SKM-1 (cell line): ENCODE measurements around the gene DALRD3.

Source experiments
- DNase-seq: peaks from one replicate; lab custom pipeline; 2025; ENCODE audit not compliant: unreplicated experiment; lab: John Stamatoyannopoulos, UW

DALRD3 gene

GRCh38 chr3:49006408-49007067, 11.8 kb downstream of the DALRD3 start:
- no peak for DNase-seq

DNA sequence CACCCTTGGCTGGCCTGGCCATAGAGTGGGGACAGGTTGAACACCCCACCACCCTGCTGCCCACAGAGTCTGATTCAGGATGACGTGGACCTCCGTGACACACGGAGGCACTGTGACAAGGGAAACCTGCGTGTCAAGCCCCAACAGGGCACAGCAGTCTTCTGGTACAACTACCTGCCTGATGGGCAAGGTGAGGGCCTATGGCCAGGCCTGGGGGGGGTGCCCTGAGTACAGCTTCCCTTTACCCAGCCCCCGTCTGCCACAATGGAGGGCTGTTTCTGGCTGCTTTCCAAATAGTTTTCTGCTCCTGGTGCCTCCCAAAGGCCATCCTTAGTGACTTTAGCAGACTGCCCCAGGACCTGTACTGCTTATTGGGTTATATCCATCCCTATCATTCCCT, 12.4 kb downstream of the DALRD3 start:
- no peak for DNase-seq

DNA sequence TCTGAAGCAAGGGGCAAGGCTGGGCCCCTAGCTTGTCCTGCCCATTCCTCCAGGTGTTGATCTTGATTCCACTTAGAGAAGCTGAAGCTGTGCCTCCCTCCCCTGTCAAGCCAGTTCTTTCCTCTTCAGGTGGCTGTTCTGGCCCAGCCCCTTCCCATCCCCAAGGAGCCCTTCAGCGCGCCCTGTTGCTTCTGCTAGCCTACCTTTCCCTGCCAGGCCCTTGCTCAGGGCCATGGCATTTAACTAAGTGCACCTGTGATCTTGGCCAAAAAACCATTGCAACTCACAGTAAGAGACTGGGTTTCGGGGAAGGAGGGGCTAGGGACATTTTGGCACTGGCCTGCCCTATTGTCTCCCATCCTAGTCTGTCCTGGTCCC, 13.1 kb downstream of the DALRD3 start:
- no peak for DNase-seq

DNA sequence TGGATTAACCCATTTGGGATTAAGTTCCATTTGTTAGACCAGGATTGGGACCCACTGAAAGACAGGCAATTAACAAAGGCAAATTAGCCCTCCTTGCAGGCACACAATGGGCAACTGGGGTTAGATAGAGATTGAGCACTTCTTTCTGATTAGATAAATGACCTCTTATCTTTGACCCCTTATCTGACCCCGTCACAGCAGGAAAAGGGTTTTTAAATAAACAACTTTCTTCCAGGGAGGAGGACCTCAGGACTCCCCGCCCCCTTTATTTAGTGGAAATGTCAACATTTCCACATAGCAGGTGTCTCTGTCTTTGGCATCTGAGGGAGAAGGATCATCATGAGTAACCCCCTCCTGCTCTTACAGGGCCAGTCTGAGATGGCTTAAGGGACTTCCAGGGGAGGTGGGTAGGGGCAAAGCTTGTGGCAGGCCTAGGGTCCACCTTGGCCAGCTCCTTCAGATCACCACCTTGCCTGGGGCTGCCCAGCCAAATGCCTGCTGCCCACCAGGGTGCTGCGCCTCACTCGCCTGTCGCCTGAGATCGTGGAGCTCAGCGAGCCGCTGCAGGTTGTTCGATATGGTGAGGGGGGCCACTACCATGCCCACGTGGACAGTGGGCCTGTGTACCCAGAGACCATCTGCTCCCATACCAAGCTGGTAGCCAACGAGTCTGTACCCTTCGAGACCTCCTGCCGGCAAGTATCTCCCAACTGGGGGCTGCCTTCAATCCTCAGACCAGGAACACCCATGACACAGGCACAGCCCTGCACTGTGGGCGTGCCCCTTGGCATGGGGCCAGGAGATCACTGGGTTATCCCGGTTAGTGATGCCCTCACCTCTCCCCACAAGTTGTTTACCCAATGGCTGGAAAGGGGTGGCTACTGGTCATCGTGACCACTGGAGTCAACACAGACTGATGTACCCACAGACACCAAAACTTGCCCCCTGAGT, 13.8 kb downstream of the DALRD3 start:
- no peak for DNase-seq

- DNase-seq, result no peak
Observed at GRCh38 chr3:49001155-49001554, 17.2 kb downstream of the DALRD3 start.

DNA sequence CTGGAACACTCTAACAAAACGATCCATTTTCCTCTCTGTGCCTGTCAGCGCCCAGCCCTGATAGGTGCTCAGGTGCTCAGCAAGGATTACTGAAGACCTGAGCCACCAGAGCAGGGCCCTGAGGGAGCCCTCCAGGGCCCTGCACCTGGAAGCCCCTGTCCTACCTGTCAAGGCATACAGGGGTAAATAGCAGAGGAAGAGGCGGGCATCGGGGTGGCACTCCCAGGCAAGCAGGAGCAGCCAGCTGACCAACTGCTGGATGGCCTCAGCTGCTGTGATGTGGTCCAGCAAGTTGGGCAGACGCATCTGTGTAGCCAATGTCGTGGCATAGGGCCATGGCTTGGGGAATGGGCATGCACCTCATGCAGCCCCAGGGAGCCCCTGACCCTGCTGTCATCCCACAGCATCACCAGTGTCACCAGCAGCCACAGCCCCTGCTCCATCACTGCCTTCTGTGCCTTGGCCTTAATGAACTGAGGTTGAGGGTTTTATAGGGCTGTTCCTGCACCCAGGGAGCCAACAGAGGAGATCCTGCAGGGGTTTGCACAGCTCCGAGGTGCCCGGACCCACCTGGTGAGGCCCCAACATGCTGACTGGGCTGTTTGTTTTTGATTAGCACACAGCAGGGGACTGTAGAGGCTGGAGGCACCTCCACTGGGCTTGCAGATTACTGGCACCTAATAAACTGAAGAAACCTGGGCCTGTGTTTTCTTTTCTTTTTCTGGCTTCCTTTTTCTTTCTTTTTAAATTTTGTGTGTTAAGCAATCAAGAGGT, 19.1 kb downstream of the DALRD3 start:
- DNase-seq, result no peak

GRCh38 chr3:48997714-48998637, 20.4 kb downstream of the DALRD3 start:
- DNase-seq, result no peak

DNA sequence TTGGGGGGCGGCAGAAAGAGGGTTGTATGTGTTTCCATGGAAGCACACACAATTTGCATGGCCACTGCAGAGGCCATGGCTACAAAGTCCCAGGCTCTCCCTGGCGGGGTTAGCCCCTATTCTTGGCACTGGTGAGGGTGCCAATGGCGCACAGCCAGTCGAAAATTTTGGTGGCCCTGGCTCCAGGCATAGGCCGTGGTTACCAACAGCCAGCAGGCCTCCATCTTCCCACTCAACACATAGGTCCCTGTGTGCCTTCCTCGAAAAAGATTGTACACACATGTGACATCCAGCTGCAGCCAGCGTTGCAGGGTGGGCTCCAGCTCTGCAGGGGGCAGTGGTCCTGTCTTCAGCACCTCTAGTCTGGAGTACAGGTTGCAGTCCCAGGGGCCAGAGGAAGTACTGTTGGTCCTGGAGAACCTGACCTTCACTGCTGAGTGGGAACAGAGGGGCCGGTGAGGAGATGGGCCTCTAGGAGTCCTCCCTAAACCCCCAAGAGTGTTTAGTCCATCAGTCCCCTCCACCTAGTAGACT, 21.2 kb downstream of the DALRD3 start:
- no peak for DNase-seq

DNA sequence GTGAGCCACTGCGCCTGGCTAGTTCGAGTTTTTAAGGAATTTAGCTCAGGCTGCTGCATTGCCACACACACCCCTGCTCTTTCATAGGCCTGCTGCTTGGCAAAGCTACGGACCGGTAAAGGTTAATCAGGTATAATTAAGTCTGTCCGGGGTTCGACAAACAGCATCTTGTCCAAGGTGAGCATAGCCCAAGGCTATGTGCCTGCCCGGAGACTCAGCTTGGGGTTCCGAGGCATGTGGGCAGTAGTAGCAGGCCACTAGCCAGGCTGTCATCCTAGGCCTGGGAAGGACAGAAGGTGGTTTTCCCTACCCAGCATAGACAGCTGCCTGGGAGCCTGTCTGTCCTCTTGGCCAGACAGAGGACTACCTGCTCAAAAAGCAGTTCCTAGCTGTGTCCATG, 21.7 kb downstream of the DALRD3 start:
- no peak for DNase-seq

DNA sequence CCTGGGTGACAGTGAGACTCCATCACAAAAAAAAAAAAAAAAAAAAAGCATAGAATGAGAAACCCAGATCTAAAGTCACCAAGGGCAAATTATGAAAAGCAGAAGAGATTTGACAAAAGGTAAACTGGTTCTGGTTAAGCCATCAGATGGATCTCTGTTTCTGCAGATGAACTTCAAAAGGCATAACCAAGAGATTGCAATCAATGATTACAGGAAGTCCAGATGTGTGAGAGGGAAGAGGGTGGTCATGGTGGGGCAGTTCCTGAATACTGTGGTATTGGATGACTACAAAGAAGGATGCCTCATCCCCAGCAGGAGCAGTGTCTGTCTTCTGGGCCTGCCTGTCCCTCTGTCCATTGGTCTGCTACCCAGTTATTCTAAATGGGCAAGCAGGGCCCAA, 24.5 kb downstream of the DALRD3 start:
- no peak for DNase-seq

DNA sequence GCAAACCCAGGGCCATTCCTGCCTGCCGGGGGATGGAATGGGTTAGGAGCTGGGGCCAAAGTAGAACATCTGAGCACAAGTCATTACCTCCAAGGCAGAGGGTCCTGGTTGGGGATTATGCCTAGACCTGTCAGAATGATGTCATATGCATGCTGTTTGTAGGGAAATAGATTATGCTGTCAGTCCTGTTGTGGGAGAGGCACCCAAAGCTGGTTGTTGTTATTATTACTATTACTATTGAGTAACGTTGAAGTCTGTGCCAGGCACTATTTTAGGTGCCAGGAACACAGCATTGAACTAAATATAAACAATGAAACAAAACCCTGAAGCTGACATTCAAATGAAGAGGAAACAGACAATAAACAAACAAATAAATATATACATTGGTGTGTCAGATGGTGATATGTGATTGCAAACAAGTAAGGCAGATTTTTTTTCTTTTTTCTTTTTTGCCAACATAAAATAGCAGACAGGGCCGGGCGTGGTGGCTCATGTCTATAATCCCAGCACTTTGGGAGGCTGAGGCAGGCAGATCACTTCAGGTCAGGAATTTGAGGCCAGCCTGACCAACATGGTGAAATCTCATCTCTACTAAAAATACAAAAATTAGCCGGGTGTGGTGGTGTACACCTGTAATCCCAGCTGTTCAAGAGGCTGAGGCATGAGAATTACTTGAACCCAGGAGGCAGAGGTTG, 26.4 kb downstream of the DALRD3 start:
- no peak for DNase-seq

DNA sequence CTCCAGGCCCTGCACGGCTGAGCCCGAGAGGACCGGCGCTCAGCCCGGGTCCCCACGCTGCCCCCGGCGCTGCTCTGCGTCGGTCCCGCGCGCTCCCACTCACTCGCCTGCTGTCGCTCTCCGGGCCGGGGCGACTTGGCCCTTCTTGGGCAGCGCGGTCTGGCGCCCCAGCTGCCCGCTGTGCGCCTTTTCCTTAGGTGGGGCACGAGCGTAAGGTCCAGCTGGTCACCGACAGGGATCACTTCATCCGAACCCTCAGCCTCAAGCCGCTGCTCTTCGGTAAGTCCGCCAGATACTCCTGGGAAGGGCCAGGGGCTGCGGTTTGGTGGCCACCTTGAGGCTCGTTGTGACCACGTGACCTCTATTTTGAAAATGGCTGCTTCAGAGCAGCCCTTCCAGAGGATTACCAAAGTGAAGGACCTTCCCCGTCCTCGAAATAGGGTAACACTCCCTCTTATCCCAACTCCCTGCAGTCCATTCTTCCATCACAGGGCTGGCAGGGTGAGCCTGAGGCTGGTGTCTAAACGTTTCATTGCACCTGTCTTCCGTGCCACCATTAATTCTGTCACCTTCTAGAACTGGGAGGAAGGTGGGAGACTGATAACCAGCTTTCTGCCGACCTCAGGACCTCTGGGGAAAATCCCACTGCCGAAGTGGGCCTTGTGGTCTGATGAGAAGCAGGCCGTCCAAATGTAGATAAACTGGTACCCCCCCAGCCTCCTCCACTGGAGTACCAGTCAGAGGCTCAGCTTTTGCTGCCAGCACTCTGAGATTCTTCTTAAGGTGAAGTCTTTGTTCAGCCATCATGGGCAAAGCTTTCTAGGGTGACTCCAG, 27.5 kb downstream of the DALRD3 start:
- DNase-seq, result no peak

GRCh38 chr3:48989796-48990635, 28.4 kb downstream of the DALRD3 start, which contains the start of gene P4HTM:
TSS of gene P4HTM (plus strand) at chr3:48990241. CDS start at chr3:48990257, 16 bp downstream.
- DNase-seq, result peak; percentile 21

GRCh38 chr3:48989126-48989795, 29.1 kb downstream of the DALRD3 start:
- no peak for DNase-seq

DNA sequence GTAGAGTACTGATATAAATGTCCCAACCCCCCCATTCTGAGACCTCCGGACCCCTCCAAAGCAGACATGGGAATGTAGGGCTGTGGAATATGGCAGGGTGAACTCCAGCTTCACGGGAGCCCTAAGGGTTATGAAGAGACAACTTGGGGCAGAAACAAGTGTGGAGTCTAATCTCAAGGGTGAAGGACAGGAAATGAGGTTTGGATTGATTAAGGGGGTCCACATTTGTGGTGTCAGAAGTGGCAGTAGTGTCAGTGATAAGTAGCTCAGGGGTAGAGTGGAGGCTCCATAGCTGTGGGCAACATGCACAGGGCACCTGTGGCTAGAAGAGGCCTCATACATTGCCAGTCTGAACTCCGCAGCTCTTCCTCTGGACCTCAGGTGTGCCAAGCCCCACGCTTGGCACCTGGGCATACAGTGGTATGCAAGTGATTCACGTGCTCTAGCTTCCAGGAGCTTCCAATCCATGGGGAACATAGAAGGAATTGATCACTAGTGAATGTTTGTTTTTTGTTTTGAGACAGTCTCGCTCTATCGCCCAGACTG, 32.5 kb downstream of the DALRD3 start:
- DNase-seq, result no peak

DNA sequence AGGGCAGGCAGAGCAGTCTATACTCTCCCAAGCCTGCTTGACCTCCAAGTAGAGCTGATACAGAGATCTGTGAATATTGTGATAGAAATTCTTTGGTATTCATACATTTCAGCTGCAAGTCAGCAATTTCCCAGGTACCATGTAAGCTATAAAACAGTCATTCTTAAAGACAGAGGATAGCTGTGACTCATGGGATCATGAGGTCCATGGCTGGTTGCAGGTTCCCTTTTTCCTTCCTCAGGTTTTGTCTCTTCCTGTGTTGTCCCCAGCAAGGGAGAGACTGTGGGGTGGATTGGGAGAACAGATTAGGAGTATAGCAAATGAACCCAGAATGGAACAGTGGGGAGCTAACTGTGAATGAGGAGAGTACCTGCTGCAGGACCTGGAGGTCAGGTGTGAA, 33.7 kb downstream of the DALRD3 start:
- DNase-seq, result no peak

DNA sequence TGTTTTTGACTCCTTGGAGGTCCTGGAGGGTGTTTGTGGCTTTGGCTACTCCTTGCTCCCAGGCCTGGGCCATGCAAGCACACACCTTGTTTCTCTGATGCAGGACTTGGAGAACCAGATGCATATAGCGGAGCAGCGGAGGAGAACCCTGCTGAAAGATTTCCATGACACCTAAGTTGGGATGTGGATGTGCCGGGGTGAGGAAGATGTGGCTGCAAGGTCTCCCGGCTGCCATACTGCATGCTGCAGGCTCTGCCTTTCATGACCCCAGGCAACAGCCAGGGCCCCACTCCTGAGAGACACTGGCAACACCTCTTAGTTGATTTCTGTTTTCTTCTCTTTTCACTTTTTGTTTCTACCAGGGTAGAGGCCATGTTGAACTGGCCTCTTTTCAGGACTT, 35.3 kb downstream of the DALRD3 start:
- DNase-seq, result no peak
